Tibial nerve (tissue), 4 donors: ENCODE measurements around the gene HSPB7. TPM values are rescaled to one million over a fixed set of nuclear protein-coding genes. Genes with fewer than 3 reads are reported as not detected.
A peak's percentile ranks its signal among the peaks of the same experiment; 100 is the strongest.

ENCODE experiments used
- DNase-seq, 2 donors: peaks; one replicate each; pipeline ENCODE4 v3.0.0-alpha.2; 2019; ENCODE audit warnings: low spot score in 2 of 2
- H3K27ac ChIP-seq, 4 donors: fragments of 200-600 bp; sonication (generic) in 3 of 4; one replicate each; pipeline ENCODE4 v1.5.1; 2017 to 2019; ENCODE audit warnings: mild to moderate bottlenecking in 1 of 4
- H3K27me3 ChIP-seq, 2 donors: fragments of 200-600 bp; sonication (generic) in 1 of 2; one replicate each; pipeline versions ENCODE4 v1.5.1 to v1.6.0; 2017 to 2019
- H3K36me3 ChIP-seq, 3 donors: fragments of 200-600 bp; sonication (generic); one replicate each; pipeline ENCODE4 v1.5.1; 2018 to 2019
- H3K4me1 ChIP-seq, 4 donors: fragments of 200-600 bp; sonication (generic) in 3 of 4; one replicate each; pipeline ENCODE4 v1.5.1; 2017 to 2019
- H3K4me3 ChIP-seq, 4 donors: fragments of 200-600 bp; sonication (generic) in 3 of 4; one replicate each; pipeline ENCODE4 v1.5.1; 2017 to 2019; ENCODE audit warnings: mild to moderate bottlenecking in 1 of 4, moderate library complexity in 1 of 4
- H3K9me3 ChIP-seq, 4 donors: fragments of 200-600 bp; sonication (generic) in 3 of 4; one replicate each; pipeline ENCODE4 v1.5.1; 2017 to 2019
- EP300 ChIP-seq, 2 donors: sonication (generic); formaldehyde crosslinking; IDR thresholded peaks; one replicate each; pipeline ENCODE4 v1.6.1; 2017; ENCODE audit warnings: antibody characterized with exemption in 2 of 2, mild to moderate bottlenecking in 1 of 2
- POLR2A ChIP-seq, 2 donors: fragments of 450-650 bp; IDR thresholded peaks; one replicate each; pipeline ENCODE4 v1.6.1; 2017; ENCODE audit warnings: antibody characterized with exemption in 2 of 2, mild to moderate bottlenecking in 2 of 2, moderate library complexity in 2 of 2
- WGBS, 2 donors: methylation state at CpG; one replicate each; pipeline ENCODE4 v1.1.5; 2018; 5-methylcytosine and 5-hydroxymethylcytosine counted together
- total RNA-seq, 4 donors: library from RNA; depleted of rRNA; stranded (reverse); fragments of >200 nt; gene quantifications; one replicate each; pipeline ENCODE4 v1.1.0, GENCODE V29; 2016
- TF ChIP-seq, protein P1 (sequence below), 5 experiments: fragments of 200-600 bp in 3 of 5; fragments of 450-650 bp in 2 of 5; sonication (generic) in 3 of 5; IDR thresholded peaks; one replicate each; pipeline ENCODE4 v1.5.1; 2016 to 2019; ENCODE audit warnings: antibody characterized with exemption in 5 of 5, mild to moderate bottlenecking in 3 of 5, moderate library complexity in 2 of 5

HSPB7 gene
- total RNA-seq, 4 donors from 2014 or later: 10.4 to 42.6 (median 27.6) TPM

DNA sequence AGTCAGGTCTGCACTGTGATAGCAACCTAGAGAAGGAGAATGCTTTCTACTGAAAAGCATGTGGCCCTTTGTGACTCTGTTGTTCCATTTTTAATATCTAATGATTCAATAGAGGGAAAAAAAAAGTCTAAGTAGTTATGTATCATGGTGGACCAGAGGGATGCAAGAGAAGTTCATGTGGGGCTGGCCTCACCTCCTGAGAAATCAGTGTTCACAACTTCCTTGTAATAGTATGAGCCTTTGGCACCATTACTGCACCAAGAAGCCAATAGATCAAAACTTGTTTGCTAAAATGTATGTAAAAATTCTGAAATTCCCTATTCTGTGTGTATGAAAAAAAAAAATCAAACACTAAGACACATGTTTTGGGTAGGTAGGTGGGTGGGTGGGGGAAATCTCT, 46.9 kb downstream of the HSPB7 start:
- H3K4me3 ChIP-seq: no peak overlapping the region
- H3K4me1 ChIP-seq: peaks cover 0 to 54% (median 24%) of the 10 kb centered on the region in 4 donors
- no peak for DNase-seq
- H3K9me3 ChIP-seq: no peaks in the 10 kb centered on the region
- H3K27me3 ChIP-seq: no peaks in the 10 kb centered on the region
- H3K36me3 ChIP-seq: peaks cover 0 to 50% (median 0%) of the 10 kb centered on the region in 3 donors
- no peak overlapping the region for H3K27ac ChIP-seq
- TF ChIP-seq EP300 (IDR thresholded peaks at IDR 0.05): no peak
- TF ChIP-seq, protein P1, sequence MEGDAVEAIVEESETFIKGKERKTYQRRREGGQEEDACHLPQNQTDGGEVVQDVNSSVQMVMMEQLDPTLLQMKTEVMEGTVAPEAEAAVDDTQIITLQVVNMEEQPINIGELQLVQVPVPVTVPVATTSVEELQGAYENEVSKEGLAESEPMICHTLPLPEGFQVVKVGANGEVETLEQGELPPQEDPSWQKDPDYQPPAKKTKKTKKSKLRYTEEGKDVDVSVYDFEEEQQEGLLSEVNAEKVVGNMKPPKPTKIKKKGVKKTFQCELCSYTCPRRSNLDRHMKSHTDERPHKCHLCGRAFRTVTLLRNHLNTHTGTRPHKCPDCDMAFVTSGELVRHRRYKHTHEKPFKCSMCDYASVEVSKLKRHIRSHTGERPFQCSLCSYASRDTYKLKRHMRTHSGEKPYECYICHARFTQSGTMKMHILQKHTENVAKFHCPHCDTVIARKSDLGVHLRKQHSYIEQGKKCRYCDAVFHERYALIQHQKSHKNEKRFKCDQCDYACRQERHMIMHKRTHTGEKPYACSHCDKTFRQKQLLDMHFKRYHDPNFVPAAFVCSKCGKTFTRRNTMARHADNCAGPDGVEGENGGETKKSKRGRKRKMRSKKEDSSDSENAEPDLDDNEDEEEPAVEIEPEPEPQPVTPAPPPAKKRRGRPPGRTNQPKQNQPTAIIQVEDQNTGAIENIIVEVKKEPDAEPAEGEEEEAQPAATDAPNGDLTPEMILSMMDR (IDR thresholded peaks at IDR 0.05): no peak
- TF ChIP-seq POLR2A (IDR thresholded peaks at IDR 0.05): no peak

DNA sequence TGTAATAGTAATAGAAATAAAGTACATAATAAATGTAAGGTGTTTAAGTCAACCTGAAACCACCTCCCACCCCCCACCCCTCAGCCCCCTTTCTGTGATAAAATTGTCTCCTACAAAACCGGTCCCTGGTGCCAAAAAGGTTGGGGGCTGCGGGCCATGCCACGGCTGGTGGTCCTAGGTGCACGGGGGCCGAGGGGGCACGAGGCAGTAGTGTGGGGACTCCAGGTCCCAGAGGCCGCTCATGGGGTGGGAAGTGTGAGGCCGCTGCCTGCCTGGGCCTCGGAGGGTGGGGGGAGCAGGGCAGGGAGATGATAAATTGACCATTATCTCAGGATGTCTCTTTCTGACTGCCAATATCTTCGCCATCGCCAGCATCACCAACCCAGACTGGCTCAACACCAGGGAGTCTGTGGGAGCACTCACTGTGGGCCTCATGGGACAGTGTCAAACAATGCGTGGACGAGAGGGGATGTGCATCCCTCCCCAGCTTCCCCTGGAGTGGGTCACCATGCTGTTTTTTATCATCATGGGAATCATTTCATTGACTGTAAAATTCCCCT, 48.4 kb downstream of the HSPB7 start:
- DNase-seq: no peak
- Histone ChIP-seq H3K9me3 (no peaks in the 10 kb centered on the region), H3K27ac (no peak overlapping the region), H3K4me1 (peaks cover 0 to 59% (median 24%) of the 10 kb centered on the region in 4 donors), H3K36me3 (peaks cover 0 to 50% (median 0%) of the 10 kb centered on the region in 3 donors), H3K27me3 (no peaks in the 10 kb centered on the region), H3K4me3 (no peak overlapping the region)
- TF ChIP-seq POLR2A (IDR thresholded peaks at IDR 0.05) (no peak), EP300 (IDR thresholded peaks at IDR 0.05) (no peak)
- TF ChIP-seq, protein P1 (IDR thresholded peaks at IDR 0.05): no peak
- 97 to 99% methylated on average over 13 of the region's 13 CpGs for WGBS, 2 donors

DNA sequence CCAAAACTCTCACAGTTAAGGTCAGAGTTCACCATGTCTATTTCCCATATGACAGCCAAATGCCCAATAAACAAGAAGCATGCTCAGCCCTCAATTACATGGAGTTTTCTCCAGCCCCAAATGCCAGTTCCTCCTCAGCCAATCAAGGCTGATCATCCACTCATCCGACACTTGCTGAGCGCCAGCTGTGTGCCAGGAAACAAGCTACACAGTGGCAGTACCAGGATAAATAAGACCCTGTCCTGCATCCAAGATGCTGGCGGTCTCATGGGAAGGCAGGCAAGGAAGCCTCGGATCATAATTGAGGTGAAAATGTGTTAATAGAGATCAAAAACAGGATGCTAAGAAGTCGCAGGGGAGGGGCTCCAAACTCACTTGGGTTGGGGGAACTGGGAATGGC, 49.7 kb downstream of the HSPB7 start:
- Histone ChIP-seq H3K4me1 (peaks cover 0 to 59% (median 25%) of the 10 kb centered on the region in 4 donors), H3K36me3 (peaks cover 0 to 45% (median 0%) of the 10 kb centered on the region in 3 donors), H3K27ac (no peak overlapping the region), H3K9me3 (no peaks in the 10 kb centered on the region), H3K27me3 (no peaks in the 10 kb centered on the region), H3K4me3 (no peak overlapping the region)
- DNase-seq: no peak
- TF ChIP-seq POLR2A (IDR thresholded peaks at IDR 0.05) (no peak), EP300 (IDR thresholded peaks at IDR 0.05) (no peak)
- TF ChIP-seq, protein P1 (IDR thresholded peaks at IDR 0.05): no peak
- 85 to 86% methylated on average over 5 of the region's 5 CpGs for WGBS, 2 donors

DNA sequence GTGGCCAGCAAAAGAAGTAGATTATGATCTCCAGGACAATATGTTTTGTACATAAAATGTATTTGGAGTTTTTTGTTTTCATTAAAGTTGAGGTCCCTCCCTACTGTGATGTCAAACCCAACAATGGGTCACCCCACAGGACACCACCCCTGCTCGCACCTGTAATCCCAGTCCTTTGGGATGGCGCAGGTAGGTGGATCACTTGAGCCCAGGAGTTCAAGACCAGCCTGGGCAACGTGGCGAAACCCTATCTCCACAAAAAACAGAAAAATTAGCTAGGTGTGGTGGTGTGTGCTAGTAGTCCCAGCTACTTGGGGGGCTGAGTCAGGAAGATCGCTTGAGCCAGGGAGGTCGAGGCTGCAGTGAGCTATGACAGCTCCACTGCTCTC, 50.9 kb downstream of the HSPB7 start:
- Histone ChIP-seq H3K36me3 (peaks cover 0 to 32% (median 0%) of the 10 kb centered on the region in 3 donors), H3K27ac (peak overlapping the region in 3 of 4 donors; percentile 63 to 83 (median 80)), H3K27me3 (no peaks in the 10 kb centered on the region), H3K9me3 (no peaks in the 10 kb centered on the region), H3K4me1 (peaks cover 0 to 68% (median 25%) of the 10 kb centered on the region in 4 donors), H3K4me3 (no peak overlapping the region)
- WGBS, 2 donors: 96 to 97% methylated on average over 6 of the region's 6 CpGs
- DNase-seq: no peak
- TF ChIP-seq POLR2A (IDR thresholded peaks at IDR 0.05): no peak
- TF ChIP-seq EP300 (IDR thresholded peaks at IDR 0.05): no peak
- TF ChIP-seq, protein P1 (IDR thresholded peaks at IDR 0.05): no peak

DNA sequence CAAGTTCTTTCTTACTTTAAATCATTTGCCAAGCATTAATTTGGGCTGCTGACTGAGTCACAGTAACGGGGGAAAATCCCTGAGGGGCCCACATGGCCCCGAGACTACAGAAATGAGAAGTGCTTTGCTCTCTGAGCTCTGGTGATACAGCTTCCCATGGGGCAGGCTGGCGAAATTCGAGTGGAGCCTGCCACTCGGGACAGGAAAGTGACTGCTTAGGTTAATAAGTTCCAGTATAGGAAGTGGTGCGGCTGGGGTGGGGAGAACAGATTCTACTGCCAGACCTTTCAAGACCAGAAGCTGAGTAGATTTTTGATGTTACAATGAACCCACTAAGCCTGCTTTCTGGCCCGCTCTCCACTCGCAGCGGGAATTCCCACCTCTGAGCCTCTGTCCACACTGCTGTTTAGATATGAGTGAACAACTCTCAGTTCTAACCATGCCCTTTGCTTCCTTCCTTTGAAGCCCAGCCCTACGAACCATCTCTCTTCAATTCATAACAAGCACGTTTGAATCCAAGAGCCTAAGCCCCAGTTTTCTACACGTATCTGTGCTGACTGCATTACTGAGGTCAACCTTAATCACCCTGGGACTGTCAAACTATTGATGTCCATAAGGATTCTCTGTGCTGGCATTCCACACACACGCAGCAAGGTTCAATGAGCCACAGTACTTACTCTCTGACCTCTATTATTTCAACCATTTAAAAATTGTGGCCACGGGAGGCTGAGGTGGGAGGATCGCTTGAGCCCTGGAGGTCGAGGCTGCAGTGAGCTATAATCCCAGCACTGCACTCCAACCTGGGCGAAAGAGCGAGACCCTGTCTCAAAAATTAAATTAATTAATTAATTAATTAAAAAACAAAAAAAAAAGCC, 51.5 kb downstream of the HSPB7 start:
- Histone ChIP-seq H3K27me3 (no peaks in the 10 kb centered on the region), H3K36me3 (peaks cover 0 to 27% (median 0%) of the 10 kb centered on the region in 3 donors), H3K4me1 (peaks cover 0 to 69% (median 25%) of the 10 kb centered on the region in 4 donors), H3K27ac (peak overlapping the region; percentile 28 to 83 (median 72)), H3K4me3 (peak overlapping the region in 1 of 4 donors; percentile 1), H3K9me3 (no peaks in the 10 kb centered on the region)
- WGBS, 2 donors: 40% methylated on average over 18 of the region's 18 CpGs
- TF ChIP-seq EP300 (IDR thresholded peaks at IDR 0.05) (no peak), POLR2A (IDR thresholded peaks at IDR 0.05) (no peak)
- TF ChIP-seq, protein P1 (IDR thresholded peaks at IDR 0.05): no peak
- peak in 1 of 2 donors; percentile 40 for DNase-seq
